Astrocyte of the cerebellum (primary cell): Measurements from ENCODE around the gene MRPL20.
"Not testable (repeated sequence)": the region's sequence is repeated elsewhere in the genome, so short reads cannot be mapped to it uniquely, and the experiment has no call there.

Experiments used
- DNase-seq: peaks from one replicate; pipeline ENCODE4 v3.0.0-alpha.2; 2011; ENCODE audit warnings: low read depth
- H3K4me3 ChIP-seq: 2 replicates; pipeline ENCODE4 v1.5.1; 2011; ENCODE audit warnings: mild to moderate bottlenecking, low read depth, low read length, moderate library complexity
- in situ Hi-C: cut with HindIII; loops from 2 replicates; pipeline ENCODE4 v1.10.0; 2017; ENCODE audit warnings: low sequenced_read_pairs
- TF ChIP-seq, protein P1 (sequence below): IDR thresholded peaks from 2 replicates; pipeline ENCODE4 v1.5.1; 2012; ENCODE audit warnings: low read length, low read depth, moderate library complexity, mild to moderate bottlenecking; ENCODE audit errors: missing control alignments

Gene MRPL20

DNA sequence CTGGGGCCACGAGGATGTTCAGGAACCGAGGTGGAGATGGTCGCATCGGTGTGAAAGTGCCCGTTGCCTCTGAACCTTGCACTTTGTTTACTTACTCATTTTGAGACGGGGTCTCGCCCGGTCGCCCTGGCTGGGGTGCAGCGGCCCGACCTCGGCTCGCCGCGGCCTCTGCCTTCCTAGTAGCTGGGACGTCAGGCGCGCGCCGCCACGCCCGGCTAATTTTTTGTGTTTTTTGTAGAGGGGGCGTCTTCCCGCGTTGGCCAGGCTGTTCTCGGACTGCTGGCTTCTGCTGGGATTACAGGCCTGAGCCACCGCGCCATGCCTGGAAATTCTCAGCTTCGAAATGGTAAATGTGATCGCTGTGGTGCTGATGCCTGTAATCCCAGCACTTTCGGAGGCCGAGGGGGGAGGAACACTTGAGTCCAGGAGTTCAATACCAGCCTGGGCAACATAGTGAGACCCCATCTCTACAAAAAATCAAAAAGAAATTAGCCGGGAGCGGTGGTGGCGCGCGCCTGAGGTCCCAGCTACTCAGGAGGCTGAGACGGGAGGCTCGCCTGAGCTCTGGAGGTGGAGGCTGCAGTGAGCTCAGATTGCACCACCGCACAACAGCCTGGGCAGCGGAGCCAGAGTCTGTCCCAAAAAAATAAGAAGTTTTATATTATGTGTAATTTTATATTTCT is 684 bp upstream of the MRPL20 start:
- peak overlapping the region; percentile 92 for H3K4me3 ChIP-seq
- no peak for DNase-seq
- TF ChIP-seq, protein P1, sequence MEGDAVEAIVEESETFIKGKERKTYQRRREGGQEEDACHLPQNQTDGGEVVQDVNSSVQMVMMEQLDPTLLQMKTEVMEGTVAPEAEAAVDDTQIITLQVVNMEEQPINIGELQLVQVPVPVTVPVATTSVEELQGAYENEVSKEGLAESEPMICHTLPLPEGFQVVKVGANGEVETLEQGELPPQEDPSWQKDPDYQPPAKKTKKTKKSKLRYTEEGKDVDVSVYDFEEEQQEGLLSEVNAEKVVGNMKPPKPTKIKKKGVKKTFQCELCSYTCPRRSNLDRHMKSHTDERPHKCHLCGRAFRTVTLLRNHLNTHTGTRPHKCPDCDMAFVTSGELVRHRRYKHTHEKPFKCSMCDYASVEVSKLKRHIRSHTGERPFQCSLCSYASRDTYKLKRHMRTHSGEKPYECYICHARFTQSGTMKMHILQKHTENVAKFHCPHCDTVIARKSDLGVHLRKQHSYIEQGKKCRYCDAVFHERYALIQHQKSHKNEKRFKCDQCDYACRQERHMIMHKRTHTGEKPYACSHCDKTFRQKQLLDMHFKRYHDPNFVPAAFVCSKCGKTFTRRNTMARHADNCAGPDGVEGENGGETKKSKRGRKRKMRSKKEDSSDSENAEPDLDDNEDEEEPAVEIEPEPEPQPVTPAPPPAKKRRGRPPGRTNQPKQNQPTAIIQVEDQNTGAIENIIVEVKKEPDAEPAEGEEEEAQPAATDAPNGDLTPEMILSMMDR, result no peak
- in situ Hi-C loops, result no loop called here

DNA sequence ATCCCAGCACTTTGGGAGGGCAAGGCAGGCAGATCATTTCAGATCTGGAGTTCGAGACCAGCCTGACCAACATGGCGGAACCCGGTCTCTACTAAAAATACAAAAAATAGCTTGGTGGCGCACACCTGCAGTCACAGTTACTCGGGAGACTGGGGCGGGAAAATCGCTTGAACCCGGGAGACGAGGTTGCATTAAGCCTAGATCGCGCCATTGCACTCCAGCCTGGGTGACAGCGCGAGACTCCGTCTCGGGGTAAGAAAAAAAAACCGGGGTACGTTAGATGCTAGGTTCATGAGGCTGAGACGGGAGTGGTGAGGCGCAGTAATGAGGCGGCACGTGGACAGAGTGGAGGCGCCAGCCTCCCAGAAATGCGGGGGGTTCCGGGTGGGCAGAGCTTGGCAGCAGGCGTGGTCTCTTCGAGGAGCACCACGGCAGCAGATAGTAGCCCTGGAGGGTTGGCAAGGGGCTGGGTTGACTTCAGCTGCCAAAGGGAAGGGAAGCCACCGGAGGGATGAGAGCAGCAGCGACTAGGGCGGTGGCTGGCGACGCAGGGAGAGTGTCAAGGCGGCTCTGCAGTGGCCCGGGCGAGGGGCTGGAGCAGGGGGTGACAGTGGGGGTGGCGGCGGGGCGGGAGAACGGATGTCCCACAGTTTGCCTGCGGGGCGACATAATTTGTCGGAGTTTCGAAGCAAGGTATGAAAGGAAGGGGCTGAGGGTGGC is 832 bp downstream of the MRPL20 start:
- in situ Hi-C loops, result no loop called here
- no peak for DNase-seq
- TF ChIP-seq, protein P1, result no peak
- H3K4me3 ChIP-seq, result peak overlapping the region; percentile 92

- TF ChIP-seq, protein P1, result no peak
- no peak overlapping the region for H3K4me3 ChIP-seq
- in situ Hi-C loops, result no loop called here
- DNase-seq, result no peak
These were observed 3.4 kb downstream of the MRPL20 start for GRCh38 chr1:1403653-1404052.

DNA sequence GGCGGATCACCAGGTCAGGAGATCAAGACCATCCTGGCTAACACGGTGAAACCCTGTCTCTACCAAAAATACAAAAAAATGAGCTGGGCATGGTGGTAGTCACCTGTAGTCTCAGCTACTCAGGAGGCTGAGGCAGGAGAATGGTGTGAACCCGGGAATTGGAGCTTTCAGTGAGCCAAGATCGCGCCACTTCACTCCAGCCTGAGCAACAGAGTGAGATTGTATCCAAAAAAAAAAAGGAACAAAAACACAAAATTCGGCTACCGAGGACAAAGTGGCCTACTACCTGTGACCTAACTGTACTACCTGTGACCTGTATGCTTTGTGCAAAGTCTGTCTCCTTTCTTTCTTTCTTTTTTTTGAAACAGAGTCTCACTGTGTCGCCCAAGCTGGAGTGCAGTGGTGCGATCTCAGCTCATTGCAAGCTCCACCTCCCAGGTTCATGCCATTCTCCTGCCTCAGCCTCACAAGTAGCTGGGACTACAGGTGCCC is 4.1 kb downstream of the MRPL20 start:
- H3K4me3 ChIP-seq, in situ Hi-C loops, DNase-seq: not testable (repeated sequence)

GRCh38 chr1:1402072-1402900 is 4.8 kb downstream of the MRPL20 start:
- in situ Hi-C loops, result no loop called here
- TF ChIP-seq, protein P1, result peak; percentile 76
- no peak for DNase-seq
- no peak overlapping the region for H3K4me3 ChIP-seq

DNA sequence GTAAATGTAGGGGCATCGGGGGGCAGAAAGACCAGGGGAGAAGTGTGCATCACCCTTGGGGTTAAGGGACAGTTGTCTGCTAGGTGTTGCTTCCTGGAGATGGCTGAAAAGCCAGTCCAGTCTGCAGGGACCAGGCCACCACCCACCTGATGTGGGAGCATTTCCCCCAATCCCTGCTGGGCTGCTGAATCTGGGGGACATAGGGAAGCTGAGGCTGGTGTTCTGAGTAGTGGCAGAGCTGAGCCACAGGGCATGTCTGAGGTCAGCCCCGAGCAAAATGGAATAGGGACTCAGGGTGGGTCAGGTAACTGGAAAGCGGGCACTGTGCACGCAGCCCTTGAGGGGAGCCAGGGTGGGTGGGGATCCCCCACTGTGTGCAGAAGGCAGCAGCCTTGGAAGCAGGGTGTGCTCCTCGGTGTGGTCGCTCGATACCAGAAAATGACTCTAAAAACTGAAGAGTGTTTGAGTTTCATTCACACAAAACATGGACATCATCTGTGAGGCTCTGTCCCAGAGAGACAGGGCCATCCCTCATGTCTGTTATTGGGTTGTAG is 5.6 kb downstream of the MRPL20 start:
- TF ChIP-seq, protein P1, result no peak
- in situ Hi-C loops, result no loop called here
- H3K4me3 ChIP-seq, result no peak overlapping the region
- no peak for DNase-seq
